T47D (cell line): Measurements from ENCODE around the gene TTC23.

Experiments used
- DNase-seq, 2 experiments: peaks; one replicate each; pipeline versions ENCODE4 v3.0.0 to v3.0.0-alpha.2; 2011 to 2012; ENCODE audit warnings: low read depth in 1 of 2, low spot score in 1 of 2
- JUND ChIP-seq: IDR thresholded peaks from 2 replicates; pipeline ENCODE4 v1.6.1; 2012; ENCODE audit warnings: low read depth
- in situ Hi-C: cut with HindIII; loops from 2 replicates; pipeline ENCODE4 v1.10.0; 2016; ENCODE audit warnings: low sequenced_read_pairs, low pct_unique_long_range_greater_than_20kb

The TTC23 gene

GRCh38 chr15:99100245-99101173 lies 148.9 kb downstream of the TTC23 start:
- in situ Hi-C loops, result no loop called here
- peak; percentile 76 to 90 for DNase-seq
- no peak for TF ChIP-seq JUND

GRCh38 chr15:99099661-99100060 lies 149.7 kb downstream of the TTC23 start:
- no peak for DNase-seq
- in situ Hi-C loops, result no loop called here
- no peak for TF ChIP-seq JUND

- no peak for TF ChIP-seq JUND
- no peak for DNase-seq
- in situ Hi-C loops, result no loop called here
These were observed 150.4 kb downstream of the TTC23 start for GRCh38 chr15:99098991-99099390.

- in situ Hi-C loops, result no loop called here
- no peak for DNase-seq
- no peak for TF ChIP-seq JUND
These were observed 151.0 kb downstream of the TTC23 start for GRCh38 chr15:99098426-99098825.

GRCh38 chr15:99097441-99098410 lies 151.7 kb downstream of the TTC23 start:
- DNase-seq, result no peak
- in situ Hi-C loops, result no loop called here
- no peak for TF ChIP-seq JUND

- in situ Hi-C loops, result no loop called here
- TF ChIP-seq JUND, result no peak
These were observed 152.4 kb downstream of the TTC23 start for GRCh38 chr15:99096894-99097426.

GRCh38 chr15:99096173-99096893 lies 153.0 kb downstream of the TTC23 start:
- in situ Hi-C loops, result no loop called here
- TF ChIP-seq JUND, result no peak
- DNase-seq, result no peak

More at GRCh38 chr15:99096894-99097426, 152.4 kb downstream of the TTC23 start:
- no peak for DNase-seq

- in situ Hi-C loops, result no loop called here
- TF ChIP-seq JUND, result no peak
- no peak for DNase-seq
These were observed 153.8 kb downstream of the TTC23 start for GRCh38 chr15:99095626-99096025.

- no peak for DNase-seq
- in situ Hi-C loops, result no loop called here
- TF ChIP-seq JUND, result no peak
These were observed 156.7 kb downstream of the TTC23 start for GRCh38 chr15:99092554-99093172.

- DNase-seq, result no peak
- in situ Hi-C loops, result no loop called here
- TF ChIP-seq JUND, result no peak
These were observed 158.4 kb downstream of the TTC23 start for GRCh38 chr15:99090938-99091337.

- in situ Hi-C loops, result no loop called here
- TF ChIP-seq JUND, result no peak
- no peak for DNase-seq
These were observed 159.2 kb downstream of the TTC23 start for GRCh38 chr15:99090011-99090699.
